Prostate gland (tissue), 2 donors: ENCODE data around the gene CYB561A3.

Source experiments
- CTCF ChIP-seq, 4 experiments: fragments of 200-600 bp in 2 of 4; fragments of 450-650 bp in 2 of 4; sonication (generic) in 2 of 4; IDR thresholded peaks; 1 replicate in 3 of 4; 2 replicates in 1 of 4; pipeline ENCODE4 v1.5.1; 2016 to 2019; ENCODE audit warnings: antibody characterized with exemption in 4 of 4, mild to moderate bottlenecking in 2 of 4, moderate library complexity in 2 of 4
- POLR2A ChIP-seq: fragments of 450-650 bp; IDR thresholded peaks from one replicate; pipeline ENCODE4 v1.6.1; 2016; ENCODE audit warnings: antibody characterized with exemption, mild to moderate bottlenecking
- POLR2AphosphoS5 ChIP-seq: sonication (generic); formaldehyde crosslinking; IDR thresholded peaks from one replicate; pipeline ENCODE4 v1.6.1; 2017; ENCODE audit warnings: antibody characterized with exemption

DNA sequence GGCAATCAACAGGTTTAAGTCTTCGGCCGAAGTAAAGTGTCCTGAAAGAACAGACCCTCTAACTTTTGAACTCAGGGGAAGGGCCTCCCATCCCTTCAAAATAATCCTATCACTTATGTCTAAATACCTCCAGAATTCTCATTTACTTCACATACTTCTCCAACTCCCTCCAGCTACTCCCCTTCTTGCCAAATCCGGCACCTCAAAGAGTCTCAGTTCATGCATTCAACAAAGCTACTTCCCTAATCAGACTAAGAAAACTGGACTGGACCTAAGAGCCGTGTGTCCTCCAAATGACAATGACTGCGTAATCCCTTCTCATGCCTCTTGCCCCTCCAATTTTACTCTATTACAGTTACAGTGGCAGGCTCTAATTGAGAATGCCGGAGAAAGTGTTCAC lies 30.0 kb downstream of the CYB561A3 start:
- TF ChIP-seq CTCF (IDR thresholded peaks at IDR 0.05) (no peak), POLR2AphosphoS5 (no peak), POLR2A (no peak)
